GM21576 (cell line): Measurements from ENCODE around the gene IL3RA.
A peak's percentile ranks its signal among the peaks of the same experiment; 100 is the strongest.
"Not testable (repeated sequence)": the region's sequence is repeated elsewhere in the genome, so short reads cannot be mapped to it uniquely, and the experiment has no call there.

Experiments used
- ATAC-seq: cut with Tn5 transposase; IDR thresholded peaks from one replicate; pipeline ENCODE4 v1.9.1; 2021; ENCODE audit warnings: mild to moderate bottlenecking, moderate library complexity; ENCODE audit not compliant: unreplicated experiment

IL3RA gene

DNA sequence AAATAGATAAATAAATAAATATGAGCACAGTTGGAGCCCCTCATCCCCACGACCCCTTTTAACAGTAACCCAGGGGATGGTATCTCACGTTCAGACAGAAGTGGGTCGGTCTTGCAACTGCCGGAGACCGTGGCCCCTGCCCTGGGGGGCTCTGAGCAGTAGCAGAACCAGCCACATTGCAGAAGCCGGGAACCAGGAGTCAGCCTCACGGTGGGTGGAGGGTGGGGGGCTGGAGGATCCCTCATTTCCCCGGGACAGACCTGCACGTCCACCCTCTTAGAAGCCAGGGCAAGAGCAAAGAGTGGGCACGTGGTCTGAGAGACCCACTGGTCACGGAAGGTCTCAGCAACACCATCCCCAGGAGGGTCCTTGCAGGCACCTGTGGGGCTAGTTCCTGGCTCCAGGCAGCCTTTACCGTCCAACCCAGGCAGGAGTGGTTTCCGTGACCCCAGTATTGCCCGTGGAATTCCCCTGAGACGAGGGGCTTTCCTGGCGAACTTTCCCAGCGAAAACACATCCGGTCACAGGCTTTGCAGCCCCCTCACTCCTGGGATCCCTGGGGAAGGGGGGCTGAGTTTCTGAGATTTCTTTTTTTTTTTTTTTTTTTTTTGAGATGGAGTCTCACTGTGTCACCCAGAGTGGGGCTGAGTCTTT is 8.8 kb upstream of the IL3RA start:
- no peak for ATAC-seq

DNA sequence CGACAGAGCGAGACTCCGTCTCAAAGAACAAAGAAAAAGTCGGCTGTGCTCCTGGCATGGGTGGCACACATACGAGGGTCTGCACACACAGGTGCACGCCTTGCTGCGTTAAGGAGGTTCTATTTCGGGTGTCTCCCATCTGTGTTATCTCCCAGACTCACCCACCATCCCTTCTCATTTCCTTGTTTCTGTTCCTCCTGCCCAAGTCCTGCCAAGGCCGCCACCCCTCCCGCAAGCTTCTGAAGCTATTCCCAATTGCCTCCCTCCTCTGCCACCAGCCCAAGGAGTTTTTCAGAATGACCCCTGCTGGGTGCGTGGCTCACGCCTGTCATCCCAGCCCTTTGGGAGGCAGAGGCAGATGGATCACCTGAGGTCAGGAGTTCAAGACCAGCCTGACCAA is 6.0 kb upstream of the IL3RA start:
- ATAC-seq, result no peak

DNA sequence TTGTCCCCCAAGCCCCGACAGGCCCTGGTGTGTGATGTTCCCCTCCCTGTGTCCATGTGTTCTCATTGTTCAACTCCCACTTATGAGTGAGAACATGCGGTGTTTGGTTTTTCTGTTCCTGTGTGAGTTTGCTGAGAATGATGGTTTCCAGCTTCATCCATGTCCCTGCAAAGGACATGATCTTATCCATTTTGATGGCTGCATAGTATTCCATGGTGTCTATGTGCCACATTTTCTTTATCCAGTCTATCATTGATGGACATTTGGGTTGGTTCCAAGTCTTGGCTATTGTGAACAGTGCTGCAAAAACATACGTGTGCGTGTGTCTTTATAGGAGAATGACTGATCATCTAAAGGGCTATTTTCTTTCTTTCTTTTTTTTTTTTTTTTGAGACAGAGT is 4.2 kb upstream of the IL3RA start:
- not testable (repeated sequence) for ATAC-seq

DNA sequence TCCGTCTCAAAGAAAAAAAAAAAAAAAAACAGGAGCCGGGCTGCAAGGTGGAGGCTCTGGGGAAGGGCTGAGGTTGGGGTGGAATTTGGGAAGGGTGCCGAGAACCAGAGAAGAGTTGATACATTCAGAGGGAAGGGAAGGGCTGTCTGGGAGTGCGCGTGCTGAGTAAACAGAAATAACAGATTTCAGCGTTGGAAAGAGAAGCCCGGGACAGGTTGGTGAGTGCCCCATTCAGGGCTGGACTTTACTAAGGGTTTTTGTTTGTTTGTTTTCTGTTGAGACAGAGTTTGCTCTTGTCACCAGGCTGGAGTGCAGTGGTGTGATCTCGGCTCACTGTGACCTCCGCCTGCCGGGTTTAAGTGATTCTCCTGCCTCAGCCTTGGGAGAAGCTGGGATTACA is 1.7 kb upstream of the IL3RA start:
- no peak for ATAC-seq

DNA sequence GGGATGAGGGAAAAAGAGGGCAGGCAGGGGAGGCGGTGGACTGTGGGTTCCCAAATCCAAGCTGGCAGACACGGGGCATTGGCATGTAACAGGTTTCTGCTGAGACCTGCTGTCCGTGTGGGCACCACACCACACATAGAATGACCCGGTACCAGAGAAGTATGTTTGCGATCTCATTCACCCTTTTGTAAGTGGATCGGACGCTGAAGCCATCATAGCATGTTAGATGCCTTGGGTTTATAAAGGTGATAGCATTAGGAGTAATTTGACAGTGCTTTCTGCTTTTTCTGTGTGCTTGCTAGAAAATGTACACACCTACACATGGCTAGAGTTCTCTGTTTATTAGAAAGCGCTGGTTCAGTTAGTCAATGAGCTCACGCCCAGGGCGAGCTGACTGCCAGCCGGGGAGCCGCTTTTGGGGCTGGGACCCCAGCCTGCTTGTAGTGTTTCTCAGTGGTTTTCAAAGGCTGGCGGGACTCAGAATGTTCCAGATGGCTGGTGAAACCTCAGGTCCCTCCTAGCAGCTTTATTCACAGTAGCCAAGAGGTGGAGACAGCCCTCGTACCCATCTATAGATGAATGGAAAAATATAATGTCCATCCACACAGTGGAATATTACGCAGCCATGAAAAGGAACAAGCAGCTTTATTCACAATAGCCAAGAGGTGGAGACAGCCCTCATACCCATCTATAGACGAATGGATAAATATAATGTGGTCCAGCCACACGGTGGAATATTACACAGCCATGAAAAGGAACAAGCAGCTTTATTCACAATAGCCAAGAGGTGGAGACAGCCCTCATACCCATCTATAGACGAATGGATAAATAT is 579 bp downstream of the IL3RA start:
- ATAC-seq, result peak; percentile 30

DNA sequence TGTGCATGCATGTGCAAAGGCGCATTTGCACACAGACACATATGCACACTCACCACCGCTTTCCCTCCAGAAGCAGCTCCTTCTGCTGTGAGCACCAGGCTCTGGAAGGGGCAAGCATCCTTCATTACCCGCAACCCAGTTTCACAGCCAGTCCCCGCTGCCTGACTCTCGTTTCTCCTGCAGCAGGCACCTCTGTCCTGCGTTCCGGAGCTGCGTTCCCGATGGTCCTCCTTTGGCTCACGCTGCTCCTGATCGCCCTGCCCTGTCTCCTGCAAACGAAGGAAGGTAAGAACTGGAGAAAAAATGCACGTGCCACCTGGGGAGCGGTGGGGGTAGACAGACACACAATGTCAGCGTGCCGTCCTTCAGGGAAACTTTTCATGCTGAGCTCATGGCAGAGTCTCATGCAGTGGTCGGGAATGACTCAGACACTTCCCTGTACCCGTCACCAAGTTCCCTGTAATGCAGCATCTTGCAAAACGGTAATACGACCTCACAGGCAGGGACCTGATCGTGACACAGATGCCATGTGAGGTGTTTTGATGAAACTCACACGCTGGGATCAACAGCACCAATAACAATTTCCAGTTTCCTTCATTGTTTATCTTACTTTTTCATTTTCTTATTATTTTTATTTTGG is 5.1 kb downstream of the IL3RA start:
- ATAC-seq, result no peak

DNA sequence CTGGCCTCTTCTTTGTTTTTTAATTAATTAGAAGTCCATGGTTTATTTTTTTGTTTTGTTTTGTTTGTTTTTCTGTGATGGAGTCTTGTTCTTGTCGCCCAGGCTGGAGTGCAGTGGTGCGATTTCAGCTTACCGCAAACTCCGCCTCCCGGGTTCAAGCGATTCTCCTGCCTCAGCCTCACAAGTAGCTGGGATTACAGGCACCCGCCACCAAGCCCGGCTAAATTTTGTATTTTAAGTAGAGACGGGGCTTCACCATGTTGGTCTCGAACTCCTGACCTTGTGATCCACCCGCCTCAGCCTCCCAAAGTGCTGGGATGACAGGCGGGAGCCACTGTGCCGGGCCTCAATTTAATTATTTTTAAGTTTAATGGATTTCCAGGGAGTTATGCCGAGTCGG is 13.0 kb downstream of the IL3RA start:
- not testable (repeated sequence) for ATAC-seq

DNA sequence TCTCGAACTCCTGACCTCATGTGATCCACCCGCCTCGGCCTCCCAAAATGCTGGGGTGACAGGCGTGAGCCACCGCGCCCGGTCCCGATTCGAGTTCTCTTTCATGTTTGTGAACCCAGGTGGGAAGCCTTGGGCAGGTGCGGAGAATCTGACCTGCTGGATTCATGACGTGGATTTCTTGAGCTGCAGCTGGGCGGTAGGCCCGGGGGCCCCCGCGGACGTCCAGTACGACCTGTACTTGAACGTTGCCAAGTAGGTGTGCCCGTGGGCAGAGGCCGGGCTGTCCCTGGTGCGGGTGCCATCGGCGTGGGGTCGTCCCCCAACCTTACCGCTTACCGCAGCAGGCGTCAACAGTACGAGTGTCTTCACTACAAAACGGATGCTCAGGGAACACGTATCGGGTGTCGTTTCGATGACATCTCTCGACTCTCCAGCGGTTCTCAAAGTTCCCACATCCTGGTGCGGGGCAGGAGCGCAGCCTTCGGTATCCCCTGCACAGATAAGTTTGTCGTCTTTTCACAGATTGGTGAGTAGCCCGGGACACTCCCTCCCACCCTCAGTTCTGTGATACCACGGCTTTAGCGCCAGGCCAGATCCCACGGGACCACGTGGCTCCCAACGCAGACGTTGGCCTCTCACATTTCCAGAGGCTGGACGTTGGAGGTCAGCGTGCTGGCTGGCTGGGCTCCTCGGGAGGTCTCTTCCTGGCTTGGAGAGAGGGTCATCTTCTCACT is 15.6 kb downstream of the IL3RA start:
- no peak for ATAC-seq

DNA sequence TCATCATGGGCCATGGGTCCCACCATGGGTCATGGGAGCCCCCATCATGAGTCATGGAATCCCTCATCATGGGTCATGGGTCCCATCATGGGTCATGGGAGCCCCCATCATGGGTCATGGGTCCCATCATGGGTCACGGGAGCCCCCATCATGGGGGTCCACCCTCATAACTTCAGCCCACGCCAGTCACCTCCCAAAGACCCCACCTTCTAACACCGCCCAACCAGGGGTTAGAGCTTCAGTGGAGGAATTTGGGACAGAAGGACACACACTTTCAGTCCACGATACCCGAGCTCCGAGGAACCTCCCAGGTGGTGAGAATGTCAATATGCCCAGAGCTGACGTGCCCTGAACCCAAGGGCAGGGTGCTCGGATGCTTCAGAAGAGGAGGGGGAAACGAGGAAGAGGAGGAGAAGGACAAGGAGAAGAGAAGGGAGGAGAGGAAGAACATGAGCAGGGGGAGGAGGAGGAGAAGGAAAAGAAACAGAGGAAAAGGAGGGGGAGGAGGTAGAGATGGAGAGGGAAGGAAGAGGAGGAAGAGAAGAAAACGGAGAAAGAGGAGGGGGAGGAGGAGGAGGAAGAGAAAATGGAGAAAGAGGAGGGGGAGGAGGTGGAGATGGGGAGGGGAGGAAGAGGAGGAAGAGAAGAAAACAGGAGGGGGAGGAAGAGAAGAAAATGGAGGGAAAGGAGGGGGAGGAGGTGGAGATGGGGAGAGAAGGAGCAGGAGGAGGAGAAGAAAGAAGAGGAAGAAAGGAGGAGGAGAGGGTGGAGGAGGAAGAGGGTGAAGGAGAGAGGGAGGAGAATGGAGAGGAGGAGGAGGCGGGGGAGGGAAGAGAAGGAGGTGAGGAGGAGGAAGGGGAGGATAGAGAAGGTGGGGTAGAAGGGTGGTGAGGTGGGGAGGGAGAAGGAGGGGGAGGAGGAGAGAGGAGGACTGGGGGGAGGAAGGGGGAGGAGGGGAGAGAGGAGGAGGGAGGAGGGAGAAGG is 17.7 kb downstream of the IL3RA start:
- no peak for ATAC-seq

DNA sequence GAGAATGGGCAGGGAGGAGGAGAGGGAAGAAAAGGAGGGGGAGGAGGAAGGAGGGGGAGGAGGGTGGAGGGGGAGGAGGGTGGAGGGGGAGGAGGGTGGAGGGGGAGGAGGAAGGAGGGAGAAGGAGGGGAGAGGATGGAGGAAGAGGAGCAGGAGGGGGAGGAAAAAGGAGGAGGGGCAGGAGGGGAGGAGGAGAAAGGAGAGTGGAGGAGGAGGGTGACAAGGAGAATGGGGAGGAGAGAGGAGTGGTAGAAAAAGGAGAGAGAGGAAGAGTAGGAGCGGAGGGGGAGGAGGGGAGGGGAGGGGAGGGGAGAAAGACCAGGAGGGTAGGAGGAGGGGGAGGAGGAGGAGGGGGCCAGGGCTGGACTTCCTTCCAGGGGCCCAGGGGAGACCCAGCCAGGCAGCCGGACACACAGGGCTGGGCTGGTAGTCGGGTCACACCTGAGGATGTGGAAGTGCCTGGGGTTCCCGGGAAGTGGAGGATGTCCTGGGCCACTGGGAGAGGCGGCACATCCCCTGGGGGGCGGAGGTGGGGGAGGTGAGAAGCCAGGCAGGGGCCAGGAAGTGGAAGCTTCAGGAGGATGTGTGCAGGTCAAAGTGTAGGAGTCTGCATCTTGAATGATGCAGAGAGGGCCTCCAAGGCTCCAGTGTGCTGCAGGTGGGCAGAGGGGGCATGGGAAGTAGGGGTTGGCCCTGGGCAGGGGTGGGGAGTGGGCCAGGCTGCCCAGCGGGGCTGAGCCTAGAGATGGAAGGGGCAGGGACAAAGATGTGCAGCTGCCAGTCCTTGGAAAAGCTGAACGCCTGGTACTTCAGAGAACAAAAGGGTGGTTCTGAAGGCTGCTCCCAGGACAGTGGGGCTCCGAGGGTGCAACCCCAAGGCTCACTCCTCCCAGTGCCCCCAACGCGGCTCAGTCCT is 18.8 kb downstream of the IL3RA start:
- no peak for ATAC-seq

DNA sequence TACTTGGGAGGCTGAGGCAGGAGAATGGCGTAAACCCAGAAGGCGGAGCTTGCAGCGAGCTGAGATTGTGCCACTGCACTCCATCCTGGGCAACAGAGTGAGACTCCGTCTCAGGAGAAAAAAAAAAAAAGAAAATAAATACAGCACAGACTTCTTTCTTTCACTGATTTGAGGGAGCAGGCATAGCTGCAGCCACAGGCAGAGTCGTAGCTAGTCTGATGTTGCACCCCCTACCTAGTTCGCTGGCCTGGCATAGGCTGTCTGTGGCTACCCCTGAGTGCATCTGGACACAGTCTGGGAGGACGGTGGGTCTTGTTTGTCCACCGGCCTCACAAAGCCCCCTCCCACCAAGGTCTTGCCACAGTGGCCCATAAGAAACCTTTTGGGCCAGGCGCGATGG is 21.4 kb downstream of the IL3RA start:
- ATAC-seq, result no peak

DNA sequence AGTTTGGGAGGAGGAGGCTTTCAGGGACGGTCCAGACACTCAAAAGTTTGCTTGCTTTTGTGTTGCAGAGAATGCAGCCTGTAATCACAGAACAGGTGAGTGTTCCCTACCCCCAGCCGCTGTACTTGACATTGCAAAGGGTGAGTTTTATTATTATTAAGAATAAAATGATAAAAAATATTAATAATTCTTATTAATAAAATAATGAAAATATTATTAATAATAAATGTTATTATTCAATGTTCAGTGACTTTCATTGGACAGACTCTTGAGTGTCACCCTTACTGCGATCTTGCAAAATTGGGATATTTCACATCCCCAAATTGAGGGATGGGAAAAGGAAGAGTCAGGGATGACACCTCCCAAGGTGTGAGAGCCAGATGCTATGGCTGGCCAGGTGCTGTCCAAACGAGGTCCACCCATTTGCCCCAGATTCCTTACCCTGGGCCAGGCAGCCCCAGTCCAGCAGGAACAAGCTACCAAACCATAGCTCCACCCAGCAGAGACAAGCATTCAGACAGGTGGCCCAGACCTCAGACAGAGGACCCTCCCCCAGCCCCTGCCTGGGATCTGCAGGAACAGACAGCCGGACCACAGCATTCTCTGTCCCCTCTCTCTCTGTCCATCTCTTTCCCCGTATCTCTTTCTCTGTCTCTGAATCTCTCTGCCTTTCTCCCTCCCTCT is 22.4 kb downstream of the IL3RA start:
- ATAC-seq, result no peak

DNA sequence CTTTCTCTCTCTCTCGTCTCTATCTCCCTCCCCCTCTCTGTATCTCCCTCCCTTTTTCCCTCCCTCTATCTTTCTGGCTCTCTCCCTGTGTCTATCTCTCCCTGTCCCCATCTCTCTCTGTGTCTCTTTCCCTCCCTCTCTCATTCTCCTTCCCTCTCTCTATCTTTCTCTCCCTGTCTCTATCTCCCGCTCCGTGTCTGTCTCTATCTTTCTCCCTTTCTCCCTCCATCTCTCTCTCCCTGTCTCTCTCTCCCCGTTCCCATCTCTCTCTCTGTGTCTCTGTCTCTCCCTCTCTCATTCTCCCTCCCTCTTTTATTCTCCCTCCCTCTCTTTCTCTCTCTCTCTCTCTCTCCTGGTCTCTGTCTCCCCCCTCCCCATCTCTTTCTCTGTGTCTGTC is 22.9 kb downstream of the IL3RA start:
- no peak for ATAC-seq

DNA sequence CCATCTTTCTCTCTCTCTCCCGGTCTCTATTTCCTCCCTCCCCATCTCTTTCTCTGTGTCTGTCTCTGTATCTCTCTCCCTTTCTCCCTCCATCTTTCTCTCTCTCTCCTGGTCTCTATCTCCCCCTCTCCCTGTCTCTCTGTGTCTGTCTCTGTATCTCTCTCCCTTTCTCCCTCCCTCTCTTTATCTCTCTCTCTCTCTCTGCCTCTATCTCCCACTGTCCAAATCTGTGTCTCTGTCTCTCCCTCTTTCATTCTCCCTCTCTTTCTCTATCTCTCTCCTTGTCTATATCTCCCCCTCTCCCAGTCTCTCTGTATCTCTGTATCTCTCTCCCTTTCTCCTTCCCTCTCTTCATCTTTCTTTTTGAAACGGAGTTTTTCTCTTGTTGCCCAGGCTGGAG is 23.6 kb downstream of the IL3RA start:
- no peak for ATAC-seq

DNA sequence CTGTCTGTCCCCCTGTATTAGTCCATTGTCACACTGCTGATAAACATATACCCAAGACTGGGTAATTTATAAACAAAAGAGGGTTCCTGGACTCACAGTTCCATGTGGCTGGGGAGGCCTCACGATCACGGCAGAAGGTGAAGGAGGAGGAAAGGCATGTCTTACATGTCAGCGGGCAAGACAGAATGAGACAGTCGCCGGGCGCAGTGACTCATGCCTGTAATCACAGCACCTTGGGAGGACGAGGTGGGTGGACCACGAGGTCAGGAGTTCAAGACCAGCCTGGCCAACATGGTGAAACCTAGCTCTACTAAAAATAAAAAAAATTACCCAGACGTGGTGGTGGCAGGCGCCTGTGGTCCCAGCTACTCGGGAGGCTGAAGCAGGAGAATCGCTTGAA is 24.7 kb downstream of the IL3RA start:
- ATAC-seq, result no peak

DNA sequence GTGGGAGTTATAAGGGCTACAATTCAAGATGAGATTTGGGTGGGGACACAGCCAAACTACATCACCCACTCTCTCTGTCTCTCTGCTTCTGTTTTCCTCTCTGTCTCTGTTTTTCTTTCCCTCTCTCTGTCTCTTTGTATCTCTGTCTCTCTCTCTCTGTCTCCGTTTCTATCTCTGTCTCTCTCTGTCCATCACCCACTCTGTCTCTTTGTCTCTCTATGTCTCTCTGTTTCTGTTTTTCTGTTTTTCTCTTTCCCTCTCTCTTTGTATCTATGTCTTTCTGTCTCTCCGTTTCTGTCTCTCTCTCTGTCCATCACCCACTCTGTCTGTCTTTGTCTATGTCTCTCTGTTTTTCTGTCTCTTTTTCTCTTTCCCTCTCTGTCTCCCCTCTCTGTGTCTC is 25.3 kb downstream of the IL3RA start:
- ATAC-seq, result no peak

DNA sequence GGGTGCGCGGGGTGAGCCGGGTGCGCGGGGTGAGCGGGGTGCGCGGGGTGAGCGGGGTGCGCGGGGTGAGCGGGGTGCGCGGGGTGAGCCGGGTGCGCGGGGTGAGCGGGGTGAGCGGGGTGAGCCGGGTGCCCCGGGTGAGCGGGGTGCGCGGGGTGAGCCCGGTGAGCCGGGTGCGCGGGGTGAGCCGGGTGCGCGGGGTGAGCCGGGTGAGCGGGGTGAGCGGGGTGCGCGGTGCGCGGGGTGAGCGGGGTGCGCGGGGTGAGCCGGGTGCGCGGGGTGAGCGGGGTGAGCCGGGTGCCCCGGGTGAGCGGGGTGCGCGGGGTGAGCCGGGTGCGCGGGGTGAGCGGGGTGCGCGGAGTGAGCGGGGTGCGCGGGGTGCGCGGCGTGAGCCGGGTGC is 29.8 kb downstream of the IL3RA start:
- not testable (repeated sequence) for ATAC-seq

DNA sequence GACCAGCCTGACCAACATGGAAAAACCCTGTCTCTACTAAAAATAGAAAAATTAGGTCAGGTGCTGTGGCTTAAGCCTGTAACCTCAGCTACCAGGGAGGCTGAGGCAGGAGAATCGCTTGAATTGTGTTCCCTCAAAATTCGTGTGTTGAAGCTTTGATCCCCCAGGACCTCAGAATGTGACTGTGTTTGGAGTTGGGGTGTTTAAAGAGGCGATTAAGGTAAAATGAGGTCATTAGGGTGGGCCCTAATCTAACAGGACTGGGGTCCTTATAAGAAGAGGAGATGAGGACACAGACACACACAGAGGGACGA is 31.8 kb downstream of the IL3RA start:
- no peak for ATAC-seq

DNA sequence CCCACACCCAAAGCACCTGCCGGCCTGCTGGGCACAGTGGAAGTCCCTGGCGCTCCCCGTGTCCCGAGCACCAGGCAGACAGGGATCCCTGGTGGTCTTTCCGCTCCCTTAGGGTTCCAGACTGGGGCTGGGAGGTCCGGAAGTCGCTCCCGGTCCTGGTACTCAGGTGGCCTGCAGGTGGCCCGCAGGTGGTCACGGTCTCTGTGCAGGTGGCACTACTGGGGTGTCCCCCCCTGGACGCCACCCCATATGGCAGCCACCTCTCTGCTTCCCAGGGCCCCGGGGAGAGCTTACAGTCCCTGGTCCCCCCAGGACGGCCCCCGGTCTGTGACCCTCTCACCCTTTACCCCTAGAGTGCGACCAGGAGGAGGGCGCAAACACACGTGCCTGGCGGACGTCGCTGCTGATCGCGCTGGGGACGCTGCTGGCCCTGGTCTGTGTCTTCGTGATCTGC is 41.7 kb downstream of the IL3RA start:
- no peak for ATAC-seq
